A673 (cell line): ENCODE results near the gene TELO2. TPM values are rescaled to one million over a fixed set of nuclear protein-coding genes. Genes with fewer than 3 reads are reported as not detected.

Experiments used
- BruUV-seq: library from RNA; stranded (reverse); fragments of 400-500 nt; replicated peaks from 2 replicates; lab custom pipeline; 2021; lab: Mats Ljungman, UMichigan
- CTCF ChIA-PET: fragments of 300-600 bp; sonication (Branson Sonifier 250); formaldehyde crosslinking; loops from one replicate; lab custom pipeline; 2022; ENCODE audit warnings: antibody characterized with exemption; lab: Charles Lee
- POLR2A ChIA-PET: fragments of 300-600 bp; sonication (Branson Sonifier 250); formaldehyde crosslinking; loops from one replicate; lab custom pipeline; 2022; ENCODE audit warnings: antibody characterized with exemption; ENCODE audit not compliant: low non-redundant PET; lab: Charles Lee
- DNase-seq: peaks from one replicate; pipeline ENCODE4 v3.0.0-alpha.2; 2015; ENCODE audit warnings: low spot score
- H3K27ac ChIP-seq: fragments of 200-600 bp; sonication (generic); 2 replicates; pipeline ENCODE4 v1.5.1; 2016; ENCODE audit warnings: mixed run types, low read depth, mild to moderate bottlenecking, mixed read lengths, antibody characterized with exemption, low read length; ENCODE audit not compliant: poor library complexity, severe bottlenecking
- H3K27me3 ChIP-seq: fragments of 200-600 bp; sonication (generic); replicated peaks from 2 replicates; pipeline ENCODE4 v1.6.1; 2017; ENCODE audit warnings: mixed run types, low read depth, mild to moderate bottlenecking, mixed read lengths, antibody characterized with exemption, low read length; ENCODE audit not compliant: insufficient read depth, poor library complexity
- H3K36me3 ChIP-seq: fragments of 200-600 bp; sonication (generic); 2 replicates; pipeline ENCODE4 v1.6.1; 2016; ENCODE audit warnings: mixed run types, mild to moderate bottlenecking, mixed read lengths, antibody characterized with exemption, low read length; ENCODE audit not compliant: insufficient read depth, poor library complexity, severe bottlenecking
- H3K4me1 ChIP-seq: fragments of 200-600 bp; sonication (generic); 2 replicates; pipeline ENCODE4 v1.6.1; 2017; ENCODE audit warnings: mixed run types, mild to moderate bottlenecking, mixed read lengths, antibody characterized with exemption, low read length; ENCODE audit not compliant: insufficient read depth, poor library complexity, severe bottlenecking
- H3K4me3 ChIP-seq: fragments of 200-600 bp; sonication (generic); 2 replicates; pipeline ENCODE4 v1.5.1; 2016; ENCODE audit warnings: low read depth, mixed run types, mild to moderate bottlenecking, mixed read lengths, low read length; ENCODE audit not compliant: poor library complexity, severe bottlenecking
- H3K9me3 ChIP-seq: fragments of 200-600 bp; sonication (generic); 2 replicates; pipeline ENCODE4 v1.6.1; 2016; ENCODE audit warnings: mixed run types, low read depth, mild to moderate bottlenecking, mixed read lengths, antibody characterized with exemption, low read length; ENCODE audit not compliant: poor library complexity, severe bottlenecking
- EZH2 ChIP-seq: fragments of 200-600 bp; sonication (generic); IDR thresholded peaks from 2 replicates; pipeline ENCODE4 v1.6.1; 2017; ENCODE audit warnings: borderline replicate concordance, low read depth, mild to moderate bottlenecking, mixed read lengths, antibody characterized with exemption, low read length; ENCODE audit not compliant: poor library complexity, severe bottlenecking
- intact Hi-C: fragments of 100-400 bp; cut with micrococcal nuclease; formaldehyde crosslinking; loops from one replicate; pipeline ENCODE4 v1.10.0; 2022; ENCODE audit not compliant: unreplicated experiment
- total RNA-seq: library from RNA; stranded (reverse); gene quantifications from 2 replicates; pipeline ENCODE4 v1.2.3, GENCODE V29; 2021
- TF ChIP-seq, protein P1 (sequence below): fragments of 300-800, 200-600 bp; sonication (generic); conservative IDR thresholded peaks from 2 replicates; pipeline ENCODE4 v1.5.1; 2017; ENCODE audit warnings: low read depth, mild to moderate bottlenecking, antibody characterized with exemption, low read length, moderate library complexity, mixed read lengths

The TELO2 gene
- total RNA-seq, 1 experiment from 2014 or later, result 67.0 TPM

DNA sequence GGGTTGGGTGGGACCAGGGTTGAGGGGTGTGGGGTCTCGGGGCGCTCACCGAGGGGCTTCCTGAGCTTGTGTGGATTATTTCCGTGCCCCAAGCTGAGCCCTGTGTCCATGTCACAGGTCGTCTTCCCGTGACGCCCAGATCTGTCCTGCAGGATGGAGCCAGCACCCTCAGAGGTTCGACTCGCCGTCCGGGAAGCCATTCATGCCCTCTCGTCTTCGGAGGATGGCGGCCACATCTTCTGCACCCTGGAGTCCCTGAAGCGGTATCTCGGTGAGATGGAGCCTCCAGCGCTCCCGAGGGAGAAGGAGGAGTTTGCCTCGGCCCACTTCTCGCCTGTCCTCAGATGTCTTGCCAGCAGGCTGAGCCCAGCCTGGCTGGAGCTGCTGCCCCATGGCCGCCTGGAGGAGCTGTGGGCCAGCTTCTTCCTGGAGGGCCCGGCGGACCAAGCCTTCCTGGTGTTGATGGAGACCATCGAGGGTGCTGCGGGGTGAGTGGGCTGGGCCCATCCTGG is 1.0 kb downstream of the TELO2 start:
- Histone ChIP-seq H3K4me1 (peaks cover 3% of the 10 kb centered on the region), H3K4me3 (peak overlapping the region; percentile 88), H3K27me3 (no peaks in the 10 kb centered on the region), H3K36me3 (peaks cover 9% of the 10 kb centered on the region), H3K27ac (peak overlapping the region; percentile 98), H3K9me3 (no peaks in the 10 kb centered on the region)
- no TSS peak for BruUV-seq
- intact Hi-C loops, result no loop called here
- CTCF ChIA-PET, result no interaction called here
- POLR2A ChIA-PET, result interaction anchor here (0.7 kb wide), 1 partner anchor 17 kb away, joined by 3 read pairs; no protein-coding TSS in a partner anchor
- no peak for TF ChIP-seq EZH2
- TF ChIP-seq, protein P1, sequence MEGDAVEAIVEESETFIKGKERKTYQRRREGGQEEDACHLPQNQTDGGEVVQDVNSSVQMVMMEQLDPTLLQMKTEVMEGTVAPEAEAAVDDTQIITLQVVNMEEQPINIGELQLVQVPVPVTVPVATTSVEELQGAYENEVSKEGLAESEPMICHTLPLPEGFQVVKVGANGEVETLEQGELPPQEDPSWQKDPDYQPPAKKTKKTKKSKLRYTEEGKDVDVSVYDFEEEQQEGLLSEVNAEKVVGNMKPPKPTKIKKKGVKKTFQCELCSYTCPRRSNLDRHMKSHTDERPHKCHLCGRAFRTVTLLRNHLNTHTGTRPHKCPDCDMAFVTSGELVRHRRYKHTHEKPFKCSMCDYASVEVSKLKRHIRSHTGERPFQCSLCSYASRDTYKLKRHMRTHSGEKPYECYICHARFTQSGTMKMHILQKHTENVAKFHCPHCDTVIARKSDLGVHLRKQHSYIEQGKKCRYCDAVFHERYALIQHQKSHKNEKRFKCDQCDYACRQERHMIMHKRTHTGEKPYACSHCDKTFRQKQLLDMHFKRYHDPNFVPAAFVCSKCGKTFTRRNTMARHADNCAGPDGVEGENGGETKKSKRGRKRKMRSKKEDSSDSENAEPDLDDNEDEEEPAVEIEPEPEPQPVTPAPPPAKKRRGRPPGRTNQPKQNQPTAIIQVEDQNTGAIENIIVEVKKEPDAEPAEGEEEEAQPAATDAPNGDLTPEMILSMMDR, result peak; percentile 47
- DNase-seq, result peak; percentile 57

DNA sequence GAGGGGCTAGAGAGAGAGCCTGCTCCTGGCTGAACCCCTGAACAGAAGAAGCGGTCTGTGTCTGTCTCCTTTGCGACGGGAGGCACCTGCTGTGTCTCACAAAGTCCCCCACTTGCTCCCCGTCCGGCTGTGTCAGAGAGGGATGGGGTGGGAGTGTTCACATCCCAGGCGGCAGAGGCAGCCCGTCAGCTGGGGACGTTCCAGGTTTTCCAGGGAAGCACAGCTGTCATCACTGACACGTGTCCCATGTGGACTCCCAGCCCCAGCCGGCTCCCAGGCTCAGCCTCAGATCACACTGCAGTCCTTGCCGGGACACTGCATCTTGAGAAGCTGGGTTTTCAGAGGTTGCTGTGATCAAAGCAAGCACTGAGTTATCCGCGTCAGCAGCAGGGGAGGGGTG is 1.6 kb downstream of the TELO2 start:
- no peak for DNase-seq
- no peaks in the 10 kb centered on the region for H3K27me3 ChIP-seq
- H3K4me3 ChIP-seq, result peak overlapping the region; percentile 88
- intact Hi-C loops, result no loop called here
- peaks cover 9% of the 10 kb centered on the region for H3K36me3 ChIP-seq
- TF ChIP-seq, protein P1, result no peak
- TF ChIP-seq EZH2, result no peak
- H3K27ac ChIP-seq, result no peak overlapping the region
- peaks cover 3% of the 10 kb centered on the region for H3K4me1 ChIP-seq
- BruUV-seq, result no TSS peak
- no peaks in the 10 kb centered on the region for H3K9me3 ChIP-seq
- ChIA-PET CTCF (no interaction called here), POLR2A (interaction anchor here (0.7 kb wide), 1 partner anchor 16 kb away, joined by 3 read pairs; no protein-coding TSS in a partner anchor)

DNA sequence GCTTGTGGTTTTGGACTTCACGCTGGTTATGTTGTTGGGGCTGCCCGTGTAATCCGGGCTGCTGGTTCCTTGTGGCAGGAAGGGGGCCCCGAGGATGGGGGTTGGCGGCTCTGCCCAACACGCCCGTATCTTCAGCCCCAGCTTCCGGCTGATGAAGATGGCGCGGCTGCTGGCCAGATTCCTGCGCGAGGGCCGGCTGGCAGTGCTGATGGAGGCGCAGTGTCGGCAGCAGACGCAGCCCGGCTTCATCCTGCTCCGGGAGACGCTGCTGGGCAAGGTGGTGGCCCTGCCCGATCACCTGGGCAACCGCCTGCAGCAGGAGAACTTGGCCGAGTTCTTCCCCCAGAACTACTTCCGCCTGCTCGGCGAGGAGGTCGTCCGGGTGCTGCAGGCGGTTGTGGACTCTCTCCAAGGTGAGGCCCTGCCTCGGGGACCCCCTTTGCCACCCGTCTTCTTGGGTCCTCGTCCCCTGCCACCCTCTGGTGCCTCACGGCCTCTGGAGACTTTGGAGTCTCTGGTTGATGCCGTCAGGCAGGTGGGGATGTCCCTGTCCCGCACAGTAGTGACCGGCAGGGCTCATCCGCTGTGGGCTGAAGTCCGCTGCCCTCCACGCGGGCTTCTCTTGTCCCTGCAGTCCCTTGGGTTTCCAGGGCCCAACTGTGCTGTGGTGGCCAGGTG is 2.2 kb downstream of the TELO2 start:
- TF ChIP-seq, protein P1, result no peak
- TF ChIP-seq EZH2, result no peak
- peaks cover 3% of the 10 kb centered on the region for H3K4me1 ChIP-seq
- DNase-seq, result no peak
- H3K36me3 ChIP-seq, result peaks cover 14% of the 10 kb centered on the region
- no peak overlapping the region for H3K4me3 ChIP-seq
- ChIA-PET CTCF (no interaction called here), POLR2A (no interaction called here)
- intact Hi-C loops, result no loop called here
- no peaks in the 10 kb centered on the region for H3K9me3 ChIP-seq
- no peaks in the 10 kb centered on the region for H3K27me3 ChIP-seq
- BruUV-seq, result no TSS peak
- no peak overlapping the region for H3K27ac ChIP-seq
